NAMALWA (cell line): ENCODE measurements around the gene SNX19.

ENCODE experiments used
- DNase-seq: peaks from one replicate; pipeline ENCODE4 v3.0.0-alpha.2; 2015; ENCODE audit warnings: low spot score

Gene SNX19

GRCh38 chr11:130907229-130907628 lies 9.1 kb downstream of the SNX19 start:
- no peak for DNase-seq

- no peak for DNase-seq
Measured at GRCh38 chr11:130906616-130907015, 9.7 kb downstream of the SNX19 start.

GRCh38 chr11:130905512-130905911 lies 10.8 kb downstream of the SNX19 start:
- DNase-seq, result no peak

DNA sequence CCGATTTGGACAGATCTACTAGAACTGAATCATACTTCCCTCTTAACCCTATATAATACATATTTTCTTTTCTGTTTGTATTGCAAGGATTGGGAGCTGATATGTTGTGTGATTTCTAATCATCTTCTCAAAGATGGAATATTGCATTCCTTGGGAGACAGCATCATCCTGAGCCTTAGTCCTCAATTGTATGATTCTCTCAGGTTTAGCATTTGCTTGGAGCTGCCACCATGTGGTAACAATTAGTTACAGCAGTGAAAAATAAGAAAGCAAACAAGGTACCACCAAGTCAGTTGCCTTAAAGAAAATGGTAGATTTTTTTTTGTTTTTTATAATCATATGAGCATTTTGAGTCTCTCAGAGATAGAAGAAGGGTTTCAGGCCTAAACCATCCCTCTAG lies 11.9 kb downstream of the SNX19 start:
- peak; percentile 27 for DNase-seq

DNA sequence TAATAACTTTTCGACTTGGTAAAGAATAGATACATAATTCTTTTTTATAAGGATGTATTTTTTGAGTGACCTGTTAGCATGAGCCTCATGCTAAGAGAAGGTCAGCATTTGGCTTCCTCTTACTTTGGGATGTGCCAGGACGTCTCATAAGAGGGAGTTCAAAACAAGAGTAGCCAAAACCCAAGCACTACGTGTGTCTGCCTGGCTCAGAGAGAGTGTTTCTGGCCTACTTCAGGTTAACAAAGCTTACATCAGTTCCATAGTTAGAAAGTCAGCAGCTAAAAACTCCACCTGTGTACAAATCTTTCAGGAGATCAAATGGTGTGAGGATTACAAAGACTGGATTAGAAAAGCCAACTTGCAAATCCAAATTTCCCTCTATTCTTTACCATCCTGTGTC lies 13.9 kb downstream of the SNX19 start:
- no peak for DNase-seq

- DNase-seq, result no peak
Measured at GRCh38 chr11:130899106-130899505, 17.2 kb downstream of the SNX19 start.

- DNase-seq, result no peak
Measured at GRCh38 chr11:130897262-130898182, 18.8 kb downstream of the SNX19 start.

DNA sequence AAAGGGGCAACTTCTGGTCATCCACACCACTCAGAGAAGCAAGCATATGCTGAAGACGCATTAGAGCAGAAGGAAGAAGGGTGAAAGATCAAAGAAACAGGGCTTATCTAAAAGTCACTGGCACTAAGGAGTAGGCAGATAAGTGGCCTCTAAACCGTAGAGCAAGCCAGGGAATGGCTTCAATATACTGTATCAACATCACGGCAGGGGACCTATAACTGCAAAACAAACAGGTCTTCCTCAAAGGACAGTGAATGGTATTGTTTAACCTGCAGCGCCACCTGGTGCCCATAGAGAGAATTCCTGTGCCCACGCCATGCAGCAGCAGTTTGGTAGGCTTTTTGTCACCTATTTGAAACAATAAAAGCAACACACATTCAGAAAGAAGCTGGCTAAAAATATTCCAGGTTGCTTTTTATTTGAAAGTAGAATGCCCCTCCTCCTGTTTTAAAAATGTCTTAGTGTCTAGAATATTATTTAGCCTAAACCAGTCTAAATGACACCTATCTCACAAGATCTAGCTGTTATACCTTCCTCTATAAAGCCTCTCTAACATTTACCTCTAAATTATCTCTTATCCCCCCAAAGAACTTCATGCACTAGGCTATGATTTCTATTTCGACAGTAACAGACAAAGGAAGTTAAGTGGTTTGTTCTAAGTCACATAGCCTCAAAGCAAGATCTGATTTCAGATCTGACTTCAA lies 21.8 kb downstream of the SNX19 start:
- peak; percentile 76 for DNase-seq

- DNase-seq, result no peak
Measured at GRCh38 chr11:130892861-130893260, 23.4 kb downstream of the SNX19 start.

GRCh38 chr11:130891326-130891725 lies 25.0 kb downstream of the SNX19 start:
- no peak for DNase-seq

DNA sequence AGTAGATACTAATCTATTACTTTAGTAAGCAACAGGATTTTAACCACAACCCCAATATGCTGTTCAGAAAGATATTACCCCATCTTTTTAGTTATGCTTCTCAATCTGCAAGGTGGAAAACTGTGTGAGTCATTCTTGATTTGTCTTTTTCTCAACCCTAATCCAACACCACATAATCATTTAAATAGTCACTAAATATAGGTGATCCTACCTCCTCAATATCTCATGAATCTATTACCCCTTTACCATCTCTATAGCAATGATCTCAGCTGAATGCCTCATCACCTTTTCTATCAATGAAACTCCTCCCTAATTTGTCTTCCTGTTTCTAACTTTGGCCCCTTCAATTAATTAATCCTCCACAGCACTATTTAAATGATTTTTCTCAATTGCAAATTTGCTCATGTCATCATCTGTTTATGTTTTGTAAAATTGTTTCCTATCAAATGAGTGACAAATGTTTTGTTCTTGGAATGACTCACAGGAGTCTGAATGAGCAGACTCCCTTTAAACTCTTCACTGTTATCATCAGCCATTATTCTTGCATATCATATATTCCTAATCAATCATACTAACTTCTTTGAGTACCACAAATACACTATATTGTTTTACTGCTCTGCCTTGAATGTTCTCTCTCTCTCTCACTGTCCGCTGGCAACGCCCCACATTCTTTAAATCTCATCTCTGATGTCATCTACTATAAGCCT lies 26.1 kb downstream of the SNX19 start:
- no peak for DNase-seq

DNA sequence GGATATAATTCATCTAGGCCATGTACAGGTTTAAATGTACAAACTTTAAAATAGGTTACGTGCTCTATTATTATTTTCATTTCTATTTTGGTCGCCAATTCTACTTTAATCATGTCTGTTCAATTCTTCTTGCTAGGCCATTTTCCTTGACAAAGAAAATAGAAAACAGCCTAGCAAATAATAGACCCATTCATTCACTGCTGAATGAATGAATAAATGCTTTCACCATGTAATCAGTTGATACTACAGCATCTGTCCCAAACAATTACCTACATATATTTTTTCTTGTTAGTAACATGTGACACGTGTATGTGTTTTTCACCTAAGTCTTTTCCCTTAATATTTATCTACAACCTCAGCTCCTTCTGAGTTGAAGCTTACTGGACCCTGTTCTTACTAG lies 27.5 kb downstream of the SNX19 start:
- DNase-seq, result no peak

DNA sequence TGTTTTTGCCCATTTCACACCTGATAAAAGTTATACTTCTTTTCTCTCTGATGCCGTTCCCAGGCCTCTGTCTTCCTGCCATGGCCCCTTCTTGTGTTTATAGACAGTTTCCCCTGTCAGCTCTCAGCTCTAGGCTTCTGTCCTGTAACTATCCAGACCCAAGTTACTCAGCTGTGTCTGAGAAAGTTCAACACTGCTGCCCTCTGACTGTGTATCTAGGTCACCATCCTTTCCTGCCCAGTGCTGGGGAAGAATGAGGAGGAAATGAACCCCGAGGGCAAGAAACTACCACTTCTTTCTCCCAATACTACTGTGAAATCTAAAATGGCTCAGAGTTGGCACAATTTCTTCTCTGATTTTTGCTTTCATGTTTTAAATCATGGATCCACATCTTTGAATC lies 29.6 kb downstream of the SNX19 start:
- no peak for DNase-seq

DNA sequence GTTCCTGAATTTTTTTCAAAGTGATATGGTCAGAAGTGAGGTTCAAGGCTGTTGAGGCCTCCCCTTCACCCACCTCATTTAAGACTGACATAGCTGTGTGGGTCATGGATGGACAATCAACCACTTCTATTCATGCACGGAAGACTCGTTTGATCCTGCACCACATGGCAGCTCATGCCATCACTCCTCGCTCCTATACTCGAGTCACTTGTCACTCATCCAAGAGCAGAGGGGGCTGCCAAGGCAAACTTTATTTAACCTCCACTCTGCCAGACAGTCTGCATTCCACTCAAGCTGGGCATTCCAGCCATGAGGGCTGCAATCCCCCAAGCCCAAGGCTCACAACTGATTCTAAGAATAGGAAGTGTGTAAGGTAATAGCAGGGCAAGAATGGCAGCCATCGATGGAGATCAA lies 34.1 kb downstream of the SNX19 start:
- DNase-seq, result no peak

DNA sequence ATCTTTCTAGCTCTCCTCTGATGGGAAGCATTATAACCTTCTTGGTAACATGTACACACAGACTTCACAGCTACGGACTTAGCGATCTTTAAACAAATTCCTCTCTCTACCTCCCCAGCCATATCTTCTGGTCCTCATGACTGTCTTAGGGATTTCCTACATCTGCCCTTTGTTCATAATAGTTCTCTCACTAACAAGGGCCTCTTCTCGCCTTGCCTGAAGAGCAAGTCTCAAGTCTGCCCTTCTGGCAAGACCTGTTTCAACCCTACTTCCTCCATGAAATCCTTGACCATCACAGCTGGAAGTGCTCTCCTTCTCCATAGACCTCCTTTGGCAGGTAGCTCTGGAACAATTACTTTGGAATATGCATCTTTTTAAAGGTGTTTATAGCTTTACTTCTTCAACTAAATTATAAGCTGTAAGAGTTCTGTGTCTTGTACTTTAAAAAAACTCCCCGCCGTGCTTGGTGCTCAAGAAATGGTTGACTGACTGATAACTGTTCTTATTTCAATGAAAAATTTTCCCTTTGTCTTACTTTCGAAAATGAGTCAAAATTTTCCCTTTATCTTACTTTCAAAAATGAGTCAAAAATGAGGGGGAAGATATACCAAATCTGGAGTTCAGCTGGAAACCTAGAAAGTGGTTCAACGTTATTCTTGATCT lies 34.7 kb downstream of the SNX19 start:
- no peak for DNase-seq

DNA sequence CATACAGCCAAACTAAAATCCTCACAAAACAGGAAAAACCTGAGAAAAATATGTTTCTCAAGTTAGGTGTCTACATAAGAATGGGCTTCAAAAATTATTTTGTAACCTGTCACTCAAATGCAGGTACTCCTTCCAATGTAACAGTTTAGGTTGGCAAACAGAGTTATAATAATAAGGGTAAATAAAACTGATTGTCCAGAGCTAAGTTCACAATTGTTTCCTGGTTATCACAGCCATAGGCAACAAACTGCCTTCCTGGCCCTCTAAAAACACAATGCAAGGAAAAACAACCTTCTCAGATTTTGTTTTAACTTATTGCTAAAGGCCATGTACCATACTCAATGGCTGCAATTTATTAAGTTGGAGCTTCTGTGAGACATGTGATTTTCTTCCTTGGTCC lies 36.4 kb downstream of the SNX19 start:
- no peak for DNase-seq

DNA sequence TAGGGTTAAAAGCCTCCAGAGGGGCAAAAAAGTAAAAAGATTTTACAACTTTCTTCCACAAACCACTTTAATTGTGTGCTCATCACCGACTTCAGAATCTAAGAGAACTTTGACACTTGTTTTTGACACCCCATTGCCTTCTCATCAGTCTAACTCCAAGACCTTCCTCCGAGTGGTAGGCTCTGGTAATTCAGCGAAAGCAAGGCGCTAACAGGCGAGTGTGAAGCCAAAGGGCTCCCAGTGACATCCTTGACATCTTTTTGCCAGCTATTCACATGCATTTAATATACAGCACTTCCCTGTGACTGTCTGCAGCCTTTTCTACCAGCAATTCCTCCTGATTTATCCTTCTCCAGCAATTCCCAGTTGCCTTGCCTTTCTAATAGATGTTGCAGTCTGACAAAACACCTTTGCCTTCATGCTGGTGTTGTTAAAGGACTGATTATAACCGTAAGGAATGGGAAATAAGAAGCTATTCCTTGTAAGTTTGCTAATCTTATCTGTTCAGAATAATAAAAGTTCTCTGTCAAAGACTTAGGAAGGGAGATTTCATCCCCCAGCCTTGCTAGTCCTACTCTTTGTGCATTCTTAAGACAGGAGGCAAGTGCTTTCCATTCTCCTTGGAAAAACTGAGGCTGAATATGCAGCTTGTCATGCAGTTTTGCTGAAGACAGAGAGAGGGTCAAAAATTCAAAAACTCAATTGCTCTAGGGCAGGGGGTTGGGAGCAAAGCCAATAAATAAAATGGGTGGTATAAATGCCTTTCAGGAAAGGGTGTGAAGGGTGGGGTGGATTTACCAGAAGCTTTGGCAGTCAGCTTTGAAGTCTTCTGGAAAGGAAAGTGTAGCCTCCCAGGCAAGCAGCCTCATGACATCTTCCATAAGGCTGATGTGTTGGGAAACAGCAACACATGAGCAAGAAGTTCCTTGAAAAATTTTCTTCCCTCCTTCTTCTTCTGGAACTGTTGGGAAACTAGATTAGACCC lies 39.1 kb downstream of the SNX19 start:
- no peak for DNase-seq

- no peak for DNase-seq
Measured at GRCh38 chr11:130876100-130876499, 40.2 kb downstream of the SNX19 start.

DNA sequence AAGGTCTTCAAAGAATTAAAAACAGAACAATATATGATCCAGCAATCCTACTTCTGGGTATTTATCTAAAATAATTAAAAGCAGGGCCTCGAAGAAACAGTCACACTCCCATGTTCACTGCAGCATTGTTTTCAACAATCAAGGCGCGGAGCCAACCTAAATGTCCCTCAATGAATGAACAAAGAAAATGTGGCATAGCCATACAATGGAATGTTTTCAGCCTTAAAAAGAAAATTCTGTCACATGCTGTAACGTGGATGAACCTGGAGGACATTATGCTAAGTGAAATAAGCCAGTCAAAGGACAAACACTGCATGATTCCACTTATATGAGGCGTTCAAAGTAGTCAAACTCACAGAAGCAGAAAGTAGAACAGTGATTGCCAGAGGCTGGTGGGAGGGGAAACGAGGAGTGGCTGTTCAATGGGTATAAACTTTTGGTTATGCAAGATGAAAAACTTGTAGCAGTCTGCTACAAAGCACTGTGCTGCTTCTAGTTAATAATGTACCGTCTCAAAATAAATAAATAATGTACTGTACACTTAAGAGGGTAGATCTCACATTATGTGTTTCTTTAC lies 41.2 kb downstream of the SNX19 start:
- no peak for DNase-seq

DNA sequence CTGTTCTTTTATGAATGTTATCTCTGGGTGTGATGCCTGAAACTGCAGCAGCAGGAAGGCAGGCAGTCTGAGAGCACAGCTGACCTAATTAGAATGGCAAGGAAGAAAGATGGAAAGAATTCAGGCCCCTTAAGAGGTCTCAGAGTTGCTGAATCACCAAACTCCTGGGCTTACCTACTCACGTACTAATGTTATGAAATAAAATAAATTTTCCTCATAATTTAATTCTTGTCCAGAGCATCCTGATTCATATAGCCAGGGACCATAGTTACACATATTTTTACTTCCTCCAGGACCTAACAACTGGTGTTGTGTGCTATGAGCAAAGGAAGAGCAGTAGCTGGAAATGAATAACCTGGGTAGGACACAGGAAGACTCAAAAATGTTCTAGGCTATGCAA lies 41.9 kb downstream of the SNX19 start:
- no peak for DNase-seq

DNA sequence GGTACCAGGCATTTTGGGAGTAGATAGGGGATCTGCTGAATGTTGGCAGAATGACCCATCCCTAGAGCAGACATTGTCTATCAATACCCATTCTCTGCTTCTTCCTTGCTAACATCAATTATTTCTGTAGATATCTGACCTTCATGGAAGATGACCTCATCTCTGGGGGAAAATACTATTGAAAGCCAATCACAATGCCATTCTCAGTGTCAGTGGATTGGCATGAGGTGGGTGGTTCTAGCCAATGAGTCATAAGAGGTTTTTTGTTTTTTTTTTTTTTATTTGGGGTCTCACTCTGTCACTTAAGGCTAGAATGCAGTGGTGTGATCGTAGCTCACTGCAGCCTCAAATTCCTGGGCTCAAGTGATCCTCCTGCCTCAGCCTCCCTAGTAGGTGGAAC lies 42.5 kb downstream of the SNX19 start:
- no peak for DNase-seq
